HG02884 (cell line): ENCODE measurements around the gene SCARB1.
"Not testable (repeated sequence)": the region's sequence is repeated elsewhere in the genome, so short reads cannot be mapped to it uniquely, and the experiment has no call there.

Experiments
- ATAC-seq: cut with Tn5 transposase; IDR thresholded peaks from one replicate; pipeline ENCODE4 v1.9.1; 2021; ENCODE audit warnings: mild to moderate bottlenecking, moderate library complexity; ENCODE audit not compliant: unreplicated experiment

Gene SCARB1

GRCh38 chr12:124884587-124885438, 21.1 kb upstream of the SCARB1 start:
- peak; percentile 71 for ATAC-seq

DNA sequence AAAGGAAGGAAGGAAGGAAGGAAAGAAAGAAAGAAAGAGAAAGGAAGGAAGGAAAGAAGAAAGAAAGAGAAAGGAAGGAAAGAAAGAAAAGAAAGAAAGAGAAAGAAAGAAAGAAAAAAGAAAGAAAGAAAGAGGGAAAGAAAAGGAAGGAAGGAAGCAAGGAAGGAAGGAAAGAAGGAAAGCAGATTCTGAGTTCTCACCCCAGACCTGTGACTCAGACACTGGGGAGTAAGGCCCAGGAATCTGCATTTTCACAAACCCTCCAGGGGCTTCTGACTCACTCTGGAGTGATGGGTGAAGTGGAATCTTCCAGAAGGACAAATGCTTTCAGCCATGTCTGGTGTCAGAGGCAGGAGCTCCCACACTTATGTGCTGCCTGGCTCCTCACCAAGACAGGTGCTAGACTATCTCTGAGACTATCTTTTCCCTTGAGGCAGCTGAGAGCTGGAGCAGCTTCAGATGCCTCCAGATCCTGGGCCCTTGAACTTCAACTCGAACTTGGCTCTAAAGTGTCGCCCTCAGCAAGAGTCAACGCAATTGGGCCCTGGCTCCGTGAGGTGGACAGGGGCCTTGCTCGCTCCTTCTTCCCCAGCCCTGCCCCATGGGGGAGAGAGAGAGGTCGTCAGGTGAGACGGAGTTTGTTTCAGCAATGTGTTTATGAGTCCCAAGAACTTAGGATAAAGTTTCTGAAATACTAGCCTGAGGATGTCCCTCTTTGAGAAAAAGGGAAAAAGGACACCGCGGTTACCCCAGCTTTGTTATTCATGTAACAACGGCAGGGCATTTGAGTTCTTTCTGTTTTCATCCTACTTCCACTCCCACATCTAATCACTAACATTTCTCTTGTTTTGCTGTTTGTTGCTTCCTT, 19.8 kb upstream of the SCARB1 start:
- no peak for ATAC-seq

DNA sequence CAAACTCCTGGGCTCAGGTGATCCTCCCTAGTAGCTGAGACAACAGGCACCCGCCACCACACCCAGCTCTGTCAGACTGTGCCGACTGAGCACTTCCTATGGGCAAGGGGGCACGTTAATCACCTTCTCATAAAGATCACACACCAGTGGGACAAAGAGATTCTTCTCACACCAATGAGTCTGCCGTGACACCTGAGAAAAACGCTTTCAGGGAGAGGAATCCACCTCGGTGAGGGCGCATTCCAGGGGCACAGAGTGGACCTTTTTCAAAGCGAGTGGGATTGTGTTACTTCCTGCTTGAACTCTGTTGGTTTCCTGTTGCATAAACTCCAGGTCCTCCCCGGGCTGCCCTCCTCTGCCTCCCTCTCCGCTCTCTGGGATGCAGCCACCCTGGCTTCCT, 17.5 kb upstream of the SCARB1 start:
- no peak for ATAC-seq

DNA sequence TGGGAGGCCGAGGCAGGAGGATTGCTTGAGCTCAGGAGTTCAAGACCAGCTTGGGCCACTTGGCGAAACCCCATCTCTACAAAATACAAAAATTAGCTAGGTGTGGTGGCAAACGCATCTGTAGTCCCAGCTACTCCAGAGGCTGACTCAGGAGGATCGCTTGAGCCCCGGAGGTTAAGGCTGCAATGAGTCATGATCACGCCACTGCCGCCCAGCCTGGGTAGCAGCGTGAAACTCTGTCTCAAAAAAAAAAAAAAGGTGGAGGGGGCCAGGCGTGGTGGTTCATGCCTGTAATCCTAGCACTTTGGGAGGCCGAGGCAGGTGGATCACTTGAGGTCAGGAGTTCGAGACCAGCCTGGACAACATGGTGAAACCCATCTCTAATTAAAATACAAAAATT, 16.7 kb upstream of the SCARB1 start:
- ATAC-seq = not testable (repeated sequence)

GRCh38 chr12:124878795-124879516, 15.3 kb upstream of the SCARB1 start:
- ATAC-seq = no peak

GRCh38 chr12:124877423-124877822, 13.8 kb upstream of the SCARB1 start:
- ATAC-seq = no peak

GRCh38 chr12:124876171-124876570, 12.5 kb upstream of the SCARB1 start:
- no peak for ATAC-seq

- ATAC-seq = no peak
Observed at GRCh38 chr12:124875803-124876132, 12.1 kb upstream of the SCARB1 start.

- no peak for ATAC-seq
Observed at GRCh38 chr12:124874988-124875802, 11.5 kb upstream of the SCARB1 start.

DNA sequence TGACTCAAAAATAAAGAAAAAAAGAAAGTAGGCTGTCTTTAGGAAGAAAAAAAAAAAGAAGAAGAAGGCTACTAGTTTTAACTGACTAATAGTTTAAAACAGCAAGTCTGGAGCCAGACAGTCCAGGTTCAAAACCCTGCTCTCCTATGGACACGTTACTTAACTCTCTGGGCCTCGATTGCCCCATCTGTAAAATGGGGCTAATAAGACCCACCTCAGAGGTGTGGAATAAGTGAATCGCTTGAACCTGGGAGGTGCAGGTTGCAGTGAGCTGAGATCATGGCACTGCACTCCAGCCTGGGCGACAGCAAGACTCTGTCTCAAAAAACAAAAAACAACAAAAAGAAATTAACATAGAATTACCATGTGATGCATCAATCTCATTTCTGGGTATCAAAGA, 10.5 kb upstream of the SCARB1 start:
- no peak for ATAC-seq

- ATAC-seq = no peak
Observed at GRCh38 chr12:124872068-124872719, 8.5 kb upstream of the SCARB1 start.

DNA sequence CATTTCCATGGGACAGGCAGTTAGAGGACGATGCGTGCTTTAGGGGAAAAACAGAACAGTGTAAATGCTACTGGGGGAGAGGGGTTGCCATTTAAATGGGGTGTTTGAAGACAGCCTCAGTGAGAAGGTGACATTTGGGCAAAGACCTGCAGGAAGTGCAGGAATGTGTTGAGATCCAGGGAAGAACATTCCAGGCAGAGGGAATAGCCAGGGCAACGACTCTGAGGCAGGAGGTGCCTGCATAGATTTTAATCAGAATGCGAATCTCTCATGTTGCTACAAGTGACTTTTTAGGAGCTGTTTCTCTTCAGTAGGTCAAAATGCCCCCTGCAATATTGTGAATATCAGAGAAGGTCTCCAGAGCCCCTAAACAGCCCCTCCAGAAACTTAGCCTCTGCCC, 7.6 kb upstream of the SCARB1 start:
- no peak for ATAC-seq

DNA sequence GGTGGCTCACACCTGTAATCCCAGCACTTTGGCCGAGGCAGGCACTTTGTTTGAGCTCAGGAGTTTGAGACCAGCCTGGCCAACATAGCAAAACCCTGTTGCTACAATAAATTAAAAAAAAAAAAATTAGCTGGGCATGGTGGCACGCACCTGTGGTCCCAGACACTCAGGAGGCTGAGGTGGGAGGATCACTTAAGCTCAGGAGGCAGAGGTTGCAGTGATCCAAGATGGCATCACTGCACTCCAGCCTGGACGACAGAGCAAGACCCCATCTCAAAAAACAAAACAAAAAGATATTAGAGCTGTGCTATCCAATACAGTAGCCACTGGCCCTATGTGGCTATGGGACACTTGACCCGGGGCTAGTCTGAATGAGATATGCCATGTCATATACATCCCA, 6.9 kb upstream of the SCARB1 start:
- ATAC-seq = no peak

DNA sequence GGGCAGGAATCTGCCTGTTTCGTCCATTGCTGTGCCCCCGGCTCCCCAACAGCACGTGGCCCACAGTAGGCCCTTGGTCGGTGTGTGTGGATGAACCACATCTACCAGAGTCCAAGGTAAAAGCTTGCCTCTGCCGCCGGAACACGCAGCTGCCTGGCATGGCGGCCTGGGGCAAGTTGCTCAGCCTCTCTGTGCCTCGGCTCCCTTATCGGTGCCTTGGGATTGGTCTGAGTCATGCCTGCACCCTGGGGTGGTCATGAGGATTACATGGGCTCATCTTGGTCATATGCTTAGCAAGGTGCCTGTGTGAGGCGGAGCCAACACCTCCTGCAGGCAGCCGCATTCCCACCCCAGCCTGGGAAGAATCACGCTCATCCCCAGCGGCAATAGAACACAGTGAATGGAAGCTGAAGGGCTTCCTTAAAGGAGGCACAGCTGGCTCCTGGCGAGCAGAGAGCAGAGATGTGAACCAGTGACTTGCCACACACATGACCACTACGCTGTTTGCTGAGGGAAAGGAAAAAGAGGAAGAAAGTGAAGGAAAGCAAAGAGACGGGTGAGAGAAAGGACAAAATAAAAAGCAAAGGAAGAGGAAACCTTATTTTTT, 5.5 kb upstream of the SCARB1 start:
- no peak for ATAC-seq

DNA sequence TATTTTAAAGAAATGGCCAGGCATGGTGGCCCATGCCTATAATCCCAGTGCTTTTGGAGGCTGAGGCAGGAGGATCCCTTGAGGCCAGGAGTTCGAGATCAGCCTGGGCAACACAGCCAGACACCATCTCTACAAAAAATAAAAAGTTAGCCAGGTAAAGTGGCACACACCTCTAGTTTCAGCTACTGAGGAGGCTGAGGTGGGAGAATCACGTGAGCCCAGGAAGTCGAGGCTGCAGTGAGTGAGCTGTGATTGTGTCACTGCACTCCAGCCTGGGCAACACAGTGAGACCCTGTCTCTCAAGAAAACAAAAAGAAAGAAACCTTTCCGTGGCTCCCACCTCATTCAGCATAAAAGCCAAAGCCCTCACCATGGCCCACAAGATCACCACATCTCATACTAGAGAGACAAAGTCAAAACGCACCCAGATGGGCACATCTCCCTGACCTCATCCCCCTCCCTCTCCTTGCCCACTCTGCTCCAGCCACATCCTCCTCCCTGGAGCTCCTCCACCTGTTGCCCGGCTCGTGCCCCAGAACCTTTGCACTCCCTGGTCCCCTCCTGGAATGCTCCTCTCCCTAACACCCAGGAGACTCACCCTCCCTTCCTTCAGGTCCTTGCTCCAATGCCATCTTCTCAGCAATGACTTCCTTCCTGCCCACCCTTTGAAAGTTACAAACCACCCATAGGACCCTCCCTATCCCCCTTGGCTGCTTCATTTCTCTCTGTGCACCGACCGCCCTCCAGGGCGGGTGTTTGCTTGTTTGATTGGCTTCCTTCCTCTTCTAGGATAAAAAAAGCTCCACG, 4.8 kb upstream of the SCARB1 start:
- no peak for ATAC-seq

DNA sequence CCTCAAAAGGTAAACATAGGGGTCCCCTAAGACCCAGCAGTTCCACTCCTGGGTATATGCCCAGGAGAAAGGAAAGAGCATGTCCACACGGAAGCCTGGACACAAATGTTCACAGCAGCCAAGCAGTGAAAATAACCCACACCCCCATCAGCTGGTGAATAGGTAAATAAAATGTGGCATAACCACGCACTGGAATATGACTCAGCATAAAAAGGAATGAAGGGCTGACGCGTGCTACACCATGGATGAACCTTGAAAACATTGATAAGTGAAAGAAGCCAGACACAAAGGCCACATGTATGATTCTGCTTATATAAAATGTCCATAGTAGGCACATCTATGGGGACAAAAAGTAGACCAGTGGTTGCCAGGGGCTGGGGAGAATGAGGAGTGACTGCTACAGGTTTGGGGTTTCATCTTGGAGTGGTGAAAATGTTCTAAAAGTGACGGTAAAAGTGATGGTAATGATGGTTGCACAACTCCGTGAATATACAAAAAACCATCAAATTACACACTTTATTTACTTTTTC, 3.8 kb upstream of the SCARB1 start:
- ATAC-seq = no peak

- ATAC-seq = no peak
Observed at GRCh38 chr12:124866883-124867400, 3.3 kb upstream of the SCARB1 start.

GRCh38 chr12:124866195-124866882, 2.7 kb upstream of the SCARB1 start:
- no peak for ATAC-seq
